Nephron (organoid): ENCODE data around the gene ADAMTSL1.
A peak's percentile ranks its signal among the peaks of the same experiment; 100 is the strongest.

Source experiments
- H3K27ac Mint-ChIP-seq, 3 experiments: 2 replicates each; pipeline ENCODE4 v1.8.0; 2020; ENCODE audit warnings: mixed read lengths in 3 of 3, mild to moderate bottlenecking in 2 of 3, moderate library complexity in 1 of 3
- H3K27me3 Mint-ChIP-seq: 2 replicates; pipeline ENCODE4 v1.8.0; 2021; ENCODE audit warnings: low read depth, mild to moderate bottlenecking, moderate library complexity, mixed read lengths
- H3K36me3 Mint-ChIP-seq: 2 replicates; pipeline ENCODE4 v1.8.0; 2020; ENCODE audit warnings: low read depth, mixed read lengths
- H3K4me1 Mint-ChIP-seq: 2 replicates; pipeline ENCODE4 v1.8.0; 2020; ENCODE audit warnings: mixed read lengths
- H3K4me3 Mint-ChIP-seq, 3 experiments: 2 replicates each; pipeline ENCODE4 v1.8.0; 2020; ENCODE audit warnings: mild to moderate bottlenecking in 3 of 3, mixed read lengths in 3 of 3, moderate library complexity in 2 of 3
- H3K9me3 Mint-ChIP-seq: 2 replicates; pipeline ENCODE4 v1.8.0; 2020; ENCODE audit warnings: mixed read lengths
- TF ChIP-seq, protein P1 (sequence below), 3 experiments: fragments of 200-600 bp; sonication (generic); IDR thresholded peaks; one replicate each; pipeline ENCODE4 v1.5.0; 2021; ENCODE audit warnings: antibody characterized with exemption in 3 of 3; ENCODE audit not compliant: unreplicated experiment in 3 of 3

Gene ADAMTSL1

DNA sequence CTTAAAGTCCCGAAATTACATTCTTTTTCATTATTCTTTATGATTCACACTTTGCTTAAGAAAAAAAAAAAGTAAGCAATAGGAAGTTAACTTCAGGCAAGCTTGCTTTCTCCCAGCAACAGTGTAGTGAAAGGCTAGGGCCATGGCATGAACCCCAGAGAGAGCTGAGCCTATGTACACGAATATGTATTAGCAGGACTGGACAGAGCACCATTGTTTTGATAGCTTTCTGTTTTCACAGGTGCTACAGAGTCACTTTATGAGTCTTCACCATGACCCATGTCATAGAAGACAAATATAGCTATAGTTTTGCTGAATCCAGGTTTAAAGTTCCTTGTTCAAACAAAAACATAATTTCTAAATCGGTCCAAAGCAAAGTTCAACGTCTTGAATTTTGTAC lies 199.2 kb downstream of the ADAMTSL1 start:
- H3K27me3 Mint-ChIP-seq, result no peaks in the 10 kb centered on the region
- no peaks in the 10 kb centered on the region for H3K9me3 Mint-ChIP-seq
- TF ChIP-seq, protein P1, sequence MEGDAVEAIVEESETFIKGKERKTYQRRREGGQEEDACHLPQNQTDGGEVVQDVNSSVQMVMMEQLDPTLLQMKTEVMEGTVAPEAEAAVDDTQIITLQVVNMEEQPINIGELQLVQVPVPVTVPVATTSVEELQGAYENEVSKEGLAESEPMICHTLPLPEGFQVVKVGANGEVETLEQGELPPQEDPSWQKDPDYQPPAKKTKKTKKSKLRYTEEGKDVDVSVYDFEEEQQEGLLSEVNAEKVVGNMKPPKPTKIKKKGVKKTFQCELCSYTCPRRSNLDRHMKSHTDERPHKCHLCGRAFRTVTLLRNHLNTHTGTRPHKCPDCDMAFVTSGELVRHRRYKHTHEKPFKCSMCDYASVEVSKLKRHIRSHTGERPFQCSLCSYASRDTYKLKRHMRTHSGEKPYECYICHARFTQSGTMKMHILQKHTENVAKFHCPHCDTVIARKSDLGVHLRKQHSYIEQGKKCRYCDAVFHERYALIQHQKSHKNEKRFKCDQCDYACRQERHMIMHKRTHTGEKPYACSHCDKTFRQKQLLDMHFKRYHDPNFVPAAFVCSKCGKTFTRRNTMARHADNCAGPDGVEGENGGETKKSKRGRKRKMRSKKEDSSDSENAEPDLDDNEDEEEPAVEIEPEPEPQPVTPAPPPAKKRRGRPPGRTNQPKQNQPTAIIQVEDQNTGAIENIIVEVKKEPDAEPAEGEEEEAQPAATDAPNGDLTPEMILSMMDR (IDR thresholded peaks at IDR 0.05; ENCODE audit: unreplicated experiment in 3 of 3), result no peak
- H3K4me1 Mint-ChIP-seq, result peaks cover 21% of the 10 kb centered on the region
- H3K4me3 Mint-ChIP-seq, result no peak overlapping the region
- peaks cover 7% of the 10 kb centered on the region for H3K36me3 Mint-ChIP-seq
- peak overlapping the region in 1 of 3 experiments; percentile 4 for H3K27ac Mint-ChIP-seq

DNA sequence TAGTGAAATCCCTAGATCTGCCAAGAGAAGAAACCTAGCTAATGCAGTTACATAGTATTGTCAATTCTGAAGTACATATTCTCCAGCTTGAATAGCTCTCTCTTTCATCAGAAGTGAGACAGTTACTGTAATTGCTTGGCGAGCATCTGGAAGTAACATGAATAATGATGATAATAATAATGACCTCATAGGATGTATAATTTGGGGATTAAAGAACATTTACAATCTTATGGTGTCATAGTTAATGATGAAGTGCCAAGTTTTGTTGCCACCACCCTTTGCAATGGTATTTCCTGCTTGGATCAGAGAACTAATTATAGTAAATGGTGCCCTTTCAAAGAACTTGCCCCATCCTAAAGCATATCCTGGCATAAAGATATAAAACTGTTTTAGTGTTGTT lies 201.4 kb downstream of the ADAMTSL1 start:
- H3K4me1 Mint-ChIP-seq, result peaks cover 32% of the 10 kb centered on the region
- H3K27me3 Mint-ChIP-seq, result no peaks in the 10 kb centered on the region
- H3K9me3 Mint-ChIP-seq, result no peaks in the 10 kb centered on the region
- H3K27ac Mint-ChIP-seq, result peak overlapping the region; percentile 14 to 50 (median 45)
- peaks cover 7% of the 10 kb centered on the region for H3K36me3 Mint-ChIP-seq
- TF ChIP-seq, protein P1 (IDR thresholded peaks at IDR 0.05; ENCODE audit: unreplicated experiment in 3 of 3), result no peak
- no peak overlapping the region for H3K4me3 Mint-ChIP-seq

DNA sequence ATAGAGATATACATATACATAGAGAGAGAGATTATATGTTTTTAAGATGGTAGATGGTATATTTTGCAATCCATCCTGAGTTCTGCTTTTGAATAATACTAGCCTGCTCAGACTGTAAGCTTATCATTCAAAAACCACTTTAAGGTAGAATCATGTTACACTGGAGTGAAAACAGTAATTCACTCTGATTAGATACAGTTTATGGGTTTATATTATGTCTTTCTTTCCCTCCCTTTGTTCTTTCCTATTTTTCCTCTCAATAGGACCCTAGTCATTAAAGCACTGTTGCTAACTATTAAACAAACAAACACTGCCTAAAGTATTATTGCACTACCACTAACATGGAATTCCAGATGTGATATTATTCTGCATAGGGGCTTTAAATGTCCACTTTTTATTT lies 202.0 kb downstream of the ADAMTSL1 start:
- Mint-ChIP-seq H3K27me3 (no peaks in the 10 kb centered on the region), H3K9me3 (no peaks in the 10 kb centered on the region), H3K4me3 (no peak overlapping the region), H3K4me1 (peaks cover 32% of the 10 kb centered on the region), H3K36me3 (peaks cover 5% of the 10 kb centered on the region), H3K27ac (peak overlapping the region in 1 of 3 experiments; percentile 44)
- TF ChIP-seq, protein P1 (IDR thresholded peaks at IDR 0.05; ENCODE audit: unreplicated experiment in 3 of 3), result no peak

DNA sequence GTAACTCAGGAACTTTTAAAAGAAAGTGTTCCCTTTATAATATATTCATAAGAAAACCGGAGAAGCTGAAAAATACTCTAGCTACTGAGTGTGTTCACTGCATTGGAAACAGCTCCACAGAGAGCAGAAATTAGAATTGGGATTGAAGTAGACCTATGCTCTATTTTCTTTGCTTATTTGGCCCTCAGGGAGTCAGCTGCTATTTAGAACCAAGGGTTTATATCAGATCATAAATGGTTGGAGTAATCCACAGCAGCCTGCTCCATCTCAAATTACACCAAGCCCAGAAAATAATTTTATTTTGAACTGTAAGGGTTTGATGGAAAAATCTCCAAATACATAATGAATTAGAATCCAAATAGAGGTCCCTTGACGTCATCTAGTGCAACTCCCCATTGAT lies 202.6 kb downstream of the ADAMTSL1 start:
- Mint-ChIP-seq H3K4me3 (no peak overlapping the region), H3K4me1 (peaks cover 32% of the 10 kb centered on the region), H3K27ac (peak overlapping the region in 2 of 3 experiments; percentile 2 to 29), H3K9me3 (no peaks in the 10 kb centered on the region), H3K27me3 (no peaks in the 10 kb centered on the region), H3K36me3 (no peaks in the 10 kb centered on the region)
- TF ChIP-seq, protein P1 (IDR thresholded peaks at IDR 0.05; ENCODE audit: unreplicated experiment in 3 of 3), result no peak

DNA sequence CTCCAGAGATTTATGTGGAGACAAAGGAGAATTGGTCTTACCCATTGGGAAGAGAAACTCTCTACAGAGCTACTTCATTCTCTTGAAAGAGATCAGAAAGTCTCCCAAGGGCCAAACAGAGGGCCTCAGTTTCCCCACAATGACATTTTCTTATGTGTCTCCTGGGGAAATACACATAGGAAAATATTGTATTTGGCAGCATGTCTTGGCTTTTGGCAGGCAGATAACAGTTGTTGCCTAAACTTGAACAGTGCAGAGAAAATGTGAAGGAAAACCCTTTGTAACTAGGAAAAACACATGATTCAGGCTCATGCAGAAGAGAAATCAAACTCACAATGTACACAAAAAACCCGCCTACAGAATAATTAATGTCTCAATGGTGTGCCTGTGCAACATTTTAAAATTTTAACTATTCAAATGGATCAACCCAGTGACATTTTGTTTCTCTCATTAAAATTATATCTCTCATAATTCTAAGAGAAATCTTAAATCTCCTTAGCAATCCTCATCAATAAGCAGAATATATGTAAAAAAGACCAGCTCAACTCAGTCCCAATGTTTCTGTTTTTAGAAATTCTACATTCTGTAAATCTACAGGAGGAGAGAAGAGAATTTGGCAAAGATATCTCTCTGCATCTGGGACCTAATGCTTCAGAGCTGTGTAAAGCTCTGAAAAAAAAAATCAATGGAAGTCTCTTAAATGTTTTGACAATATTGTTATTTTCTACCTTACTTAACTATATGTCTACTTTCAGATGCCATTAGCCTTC lies 205.1 kb downstream of the ADAMTSL1 start:
- Mint-ChIP-seq H3K4me3 (no peak overlapping the region), H3K36me3 (no peaks in the 10 kb centered on the region), H3K9me3 (no peaks in the 10 kb centered on the region), H3K4me1 (peaks cover 34% of the 10 kb centered on the region), H3K27me3 (no peaks in the 10 kb centered on the region), H3K27ac (peak overlapping the region; percentile 81 to 90 (median 84))
- TF ChIP-seq, protein P1 (IDR thresholded peaks at IDR 0.05; ENCODE audit: unreplicated experiment in 3 of 3), result no peak

DNA sequence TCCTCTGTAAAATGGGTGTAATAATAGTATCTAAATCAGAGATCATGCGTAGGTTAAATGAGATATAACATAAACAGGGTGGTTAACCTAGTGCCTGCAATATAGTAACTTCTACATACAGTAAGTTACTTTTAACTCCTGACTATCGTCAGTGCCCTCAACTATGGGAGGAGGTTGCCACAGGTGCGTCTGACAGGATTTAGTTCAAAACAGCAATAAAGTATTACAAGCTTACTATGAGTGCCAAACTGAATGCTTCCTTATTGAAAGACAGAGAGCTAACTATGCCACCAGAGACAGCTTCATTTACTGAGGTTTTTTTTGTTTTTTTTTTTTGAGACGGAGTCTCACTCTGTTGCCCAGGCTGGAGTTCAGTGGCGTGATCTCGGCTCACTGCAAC lies 209.0 kb downstream of the ADAMTSL1 start:
- TF ChIP-seq, protein P1 (IDR thresholded peaks at IDR 0.05; ENCODE audit: unreplicated experiment in 3 of 3), result no peak
- peak overlapping the region in 1 of 3 experiments; percentile 83 for H3K27ac Mint-ChIP-seq
- H3K36me3 Mint-ChIP-seq, result peaks cover 7% of the 10 kb centered on the region
- H3K27me3 Mint-ChIP-seq, result no peaks in the 10 kb centered on the region
- no peak overlapping the region for H3K4me3 Mint-ChIP-seq
- H3K9me3 Mint-ChIP-seq, result no peaks in the 10 kb centered on the region
- H3K4me1 Mint-ChIP-seq, result peaks cover 48% of the 10 kb centered on the region
